Embryonic facial prominence (tissue), 1 donor: ENCODE data around the gene DPY19L1.
"Not testable (repeated sequence)": the region's sequence is repeated elsewhere in the genome, so short reads cannot be mapped to it uniquely, and the experiment has no call there.

Experiments used
- DNase-seq: peaks from one replicate; pipeline ENCODE4 v3.0.0-alpha.2; 2016; ENCODE audit errors: extremely low spot score

Gene DPY19L1

GRCh38 chr7:35035511-35035961 lies 1.7 kb downstream of the DPY19L1 start:
- no peak for DNase-seq

DNA sequence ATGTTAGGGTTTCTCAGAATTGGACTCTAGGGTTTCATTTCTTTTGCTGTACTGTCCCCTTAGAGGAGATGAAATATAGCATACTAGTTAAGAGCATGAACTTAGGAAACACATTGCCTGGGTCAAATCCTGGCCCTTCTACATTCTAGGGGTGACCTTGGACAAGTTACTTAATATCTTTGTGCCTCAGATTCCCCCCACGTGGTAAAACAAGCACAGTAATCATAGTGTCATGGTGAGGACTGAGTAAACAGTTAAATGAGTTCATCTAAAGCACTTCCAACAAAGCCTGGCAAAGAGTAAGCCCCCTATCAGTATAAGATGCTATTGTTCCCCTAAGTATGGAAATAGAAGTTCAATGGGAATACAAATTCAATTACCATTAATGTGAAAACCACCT lies 5.1 kb downstream of the DPY19L1 start:
- no peak for DNase-seq

- no peak for DNase-seq
Observed at GRCh38 chr7:35030848-35031247, 6.4 kb downstream of the DPY19L1 start.

GRCh38 chr7:35029311-35029710 lies 8.0 kb downstream of the DPY19L1 start:
- DNase-seq = no peak

DNA sequence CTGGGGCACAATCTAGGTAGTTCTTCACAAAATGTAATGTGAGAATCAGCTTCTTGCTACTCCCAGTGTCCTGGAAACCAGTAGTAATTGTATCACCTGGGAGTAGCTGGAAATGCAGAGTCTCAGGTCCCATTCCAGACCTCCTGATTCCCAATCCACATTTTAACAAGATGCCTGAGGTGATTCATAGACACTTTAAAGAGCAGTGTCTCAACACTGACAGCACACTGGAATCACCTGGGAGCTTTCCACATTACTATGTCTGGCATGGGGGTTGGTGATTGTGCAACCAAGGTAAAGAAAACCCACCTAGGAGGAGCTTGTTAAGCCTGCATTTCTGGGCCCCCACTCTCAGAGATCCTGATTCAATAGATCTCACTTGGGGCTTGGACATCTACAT lies 11.1 kb downstream of the DPY19L1 start:
- DNase-seq = no peak

DNA sequence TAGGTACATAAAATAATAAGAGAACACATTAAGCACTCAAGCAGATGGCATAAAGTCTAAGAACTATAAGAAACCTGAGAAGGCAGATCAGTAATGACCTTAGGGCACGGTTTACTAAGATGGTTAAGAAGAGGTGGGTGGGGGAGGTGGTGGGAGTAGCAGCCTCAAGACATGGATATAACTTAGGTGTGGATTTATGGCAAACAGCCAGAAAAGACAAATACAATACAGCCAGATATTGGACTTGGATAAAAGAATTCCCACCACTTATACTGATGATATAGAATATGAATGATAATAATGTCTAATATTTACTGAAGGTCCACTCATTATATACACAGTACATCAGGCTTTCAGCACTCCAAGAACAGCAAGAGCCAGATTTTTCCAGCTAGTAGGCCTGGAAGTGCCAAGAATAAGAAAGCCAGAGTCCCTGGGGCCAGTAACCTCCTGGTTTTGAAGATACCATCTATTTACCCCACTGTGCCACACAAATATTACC lies 11.9 kb downstream of the DPY19L1 start:
- DNase-seq = no peak

- DNase-seq = no peak
Observed at GRCh38 chr7:35024298-35024697, 13.0 kb downstream of the DPY19L1 start.

DNA sequence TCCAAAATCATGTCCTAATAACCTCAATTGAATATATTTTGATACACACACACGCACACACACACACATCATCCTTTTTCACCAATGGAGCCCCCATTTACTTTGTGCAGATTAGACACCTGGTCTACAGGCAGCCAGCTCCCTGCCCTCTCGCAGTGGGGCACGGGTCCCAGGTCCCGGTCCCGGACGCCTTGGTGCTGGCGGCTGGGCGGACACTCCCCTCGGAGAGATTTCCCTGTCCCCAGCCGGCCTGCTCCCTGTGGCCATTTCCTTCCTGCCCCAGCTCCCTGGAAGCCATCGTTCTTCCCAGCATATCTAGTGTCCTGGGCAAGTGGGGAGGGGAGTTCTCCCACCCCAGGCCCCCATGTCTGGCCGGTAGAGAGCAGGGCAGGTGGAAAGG lies 14.6 kb downstream of the DPY19L1 start:
- DNase-seq = no peak

- DNase-seq = no peak
Observed at GRCh38 chr7:35021445-35021844, 15.8 kb downstream of the DPY19L1 start.

DNA sequence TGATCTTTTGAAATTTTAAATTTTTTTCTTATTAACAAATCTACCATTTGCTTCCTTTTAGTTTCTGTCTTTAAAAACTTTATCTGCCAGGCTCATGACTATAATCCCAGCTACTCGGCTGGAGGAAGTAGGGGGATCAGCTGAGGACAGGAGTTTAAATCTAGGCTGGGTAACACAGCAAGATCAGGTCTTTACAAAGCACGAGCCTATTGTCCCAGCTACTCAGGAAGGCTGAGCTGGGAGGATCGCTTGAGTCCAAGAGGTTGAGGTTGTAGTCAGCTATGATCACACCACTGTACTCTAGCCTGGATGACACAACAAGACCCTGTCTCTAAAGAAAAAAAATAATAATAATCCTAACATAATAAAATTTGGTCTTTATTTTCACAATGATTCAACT lies 17.5 kb downstream of the DPY19L1 start:
- DNase-seq = no peak

GRCh38 chr7:35019179-35019729 lies 18.0 kb downstream of the DPY19L1 start:
- DNase-seq = no peak

DNA sequence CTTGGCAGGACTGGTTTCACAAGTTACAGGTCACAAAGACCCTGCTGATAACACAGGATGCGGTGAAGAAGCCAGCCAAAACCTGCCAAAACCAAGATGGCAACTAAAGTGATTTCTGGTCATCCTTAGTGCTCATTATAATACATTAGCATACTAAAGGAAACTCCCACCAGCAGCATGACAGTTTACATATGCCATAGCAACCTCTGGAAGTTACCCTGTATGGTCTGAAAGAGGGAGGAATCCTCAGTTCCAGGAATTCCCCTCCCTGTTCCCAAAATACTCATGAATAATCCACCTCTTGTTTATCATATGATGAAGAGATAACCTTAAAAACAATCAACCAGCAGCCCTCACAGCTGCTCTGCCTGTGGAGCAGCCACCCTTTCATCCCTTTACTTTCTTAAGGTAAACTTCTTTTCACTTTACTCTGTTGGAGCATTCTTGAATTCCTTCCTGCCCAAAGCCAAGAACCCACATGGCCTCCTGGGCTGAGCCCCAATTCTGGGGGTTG lies 21.9 kb downstream of the DPY19L1 start:
- DNase-seq = no peak

GRCh38 chr7:35012160-35012559 lies 25.1 kb downstream of the DPY19L1 start:
- no peak for DNase-seq

DNA sequence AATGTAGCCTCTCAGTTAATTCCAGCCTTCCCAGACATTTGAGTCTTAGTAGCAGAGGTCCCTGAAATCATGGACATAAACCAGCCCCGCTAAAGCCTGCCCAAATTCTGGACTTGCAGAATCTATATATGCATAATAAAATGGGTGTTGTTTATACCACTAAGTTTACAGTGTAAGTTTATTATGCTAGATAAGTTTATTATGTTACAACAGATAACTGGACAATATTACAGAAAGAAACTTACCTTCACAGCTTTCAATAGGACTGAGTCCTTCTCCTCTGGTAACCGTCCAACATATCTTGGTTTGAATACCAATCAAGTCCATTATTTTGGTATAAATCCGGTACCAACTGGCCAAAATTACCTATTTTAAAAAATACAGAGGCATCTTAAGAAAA lies 26.2 kb downstream of the DPY19L1 start:
- DNase-seq = no peak

- DNase-seq = no peak
Observed at GRCh38 chr7:35007768-35008167, 29.5 kb downstream of the DPY19L1 start.

DNA sequence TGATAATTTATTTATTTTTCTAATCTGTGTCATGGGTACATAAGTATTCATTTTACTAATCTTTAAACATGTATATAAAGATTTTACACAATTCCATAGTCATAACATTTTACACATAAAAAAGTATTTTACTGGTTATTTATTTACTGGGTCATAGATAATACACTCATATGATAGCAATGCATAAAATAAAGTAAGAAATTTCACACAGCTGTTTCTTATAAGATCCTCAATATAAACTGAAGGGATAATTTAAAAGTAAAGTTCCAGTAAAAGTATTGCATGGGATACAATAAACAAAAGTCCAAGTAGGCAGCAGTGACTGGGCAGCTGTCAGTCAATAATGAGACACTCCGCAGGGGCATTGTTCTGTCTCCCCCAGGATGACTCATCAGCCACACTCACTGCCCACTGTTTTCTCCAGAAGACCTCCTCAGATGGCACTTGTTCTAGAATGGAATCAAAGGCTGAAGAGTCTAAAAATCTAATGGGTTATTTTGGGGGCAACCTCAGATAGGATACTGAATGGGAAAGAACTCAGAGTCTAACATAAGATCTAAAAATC lies 32.7 kb downstream of the DPY19L1 start:
- no peak for DNase-seq

DNA sequence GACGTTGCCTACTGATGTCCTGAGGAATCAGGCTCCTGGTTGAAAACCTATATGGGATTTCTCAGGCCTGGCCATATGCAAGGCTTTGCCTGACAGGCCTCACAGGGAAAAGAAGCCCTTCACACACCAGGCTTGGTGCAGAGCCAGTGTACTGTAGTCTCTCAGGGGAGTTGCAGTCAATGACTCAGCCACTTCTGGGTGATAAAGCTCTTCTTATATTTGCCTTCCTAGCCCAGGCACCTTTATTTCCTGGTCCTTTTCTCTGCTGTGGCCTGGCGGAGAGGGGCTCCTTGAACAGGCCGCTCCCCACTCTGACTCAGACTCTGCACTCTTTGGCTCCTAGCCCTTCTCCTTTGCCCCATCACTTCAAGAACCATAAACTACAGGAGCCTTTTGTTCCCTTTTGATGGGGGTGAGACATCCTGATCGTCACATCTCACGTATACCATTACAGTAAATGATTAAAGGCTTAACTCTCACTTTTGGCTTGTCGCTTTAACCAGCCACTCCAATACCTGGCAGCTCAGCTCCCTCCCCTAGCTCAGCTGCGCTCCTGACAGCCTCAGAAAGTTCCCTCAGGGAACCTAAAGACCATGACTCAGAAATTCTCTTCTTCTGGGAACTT lies 33.5 kb downstream of the DPY19L1 start:
- DNase-seq = no peak

- DNase-seq = not testable (repeated sequence)
Observed at GRCh38 chr7:35003177-35003650, 34.1 kb downstream of the DPY19L1 start.

GRCh38 chr7:34998335-34998734 lies 39.0 kb downstream of the DPY19L1 start:
- DNase-seq = not testable (repeated sequence)

- DNase-seq = not testable (repeated sequence)
Observed at GRCh38 chr7:34996423-34997090, 40.7 kb downstream of the DPY19L1 start.

DNA sequence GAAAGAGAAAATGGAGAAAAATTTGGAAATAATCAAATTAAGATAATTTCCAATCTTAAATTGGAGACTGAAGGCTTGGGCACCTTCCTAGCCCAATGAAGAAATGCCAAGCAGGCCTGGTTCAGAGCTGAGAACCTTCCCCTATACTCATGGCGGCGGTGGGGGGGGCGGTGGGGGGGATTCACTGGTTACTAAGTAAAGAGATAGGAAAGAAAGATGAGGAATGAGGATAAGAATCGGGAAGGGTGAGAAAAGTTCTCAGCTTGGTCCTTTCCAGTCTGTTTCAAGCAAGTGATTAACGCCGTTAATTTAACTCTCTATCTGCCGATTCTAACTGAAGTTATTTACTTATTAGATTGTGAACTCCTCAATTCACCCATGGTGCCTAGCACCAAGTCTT lies 41.5 kb downstream of the DPY19L1 start:
- no peak for DNase-seq
